ENCODE data around the gene GNG13.

DNA sequence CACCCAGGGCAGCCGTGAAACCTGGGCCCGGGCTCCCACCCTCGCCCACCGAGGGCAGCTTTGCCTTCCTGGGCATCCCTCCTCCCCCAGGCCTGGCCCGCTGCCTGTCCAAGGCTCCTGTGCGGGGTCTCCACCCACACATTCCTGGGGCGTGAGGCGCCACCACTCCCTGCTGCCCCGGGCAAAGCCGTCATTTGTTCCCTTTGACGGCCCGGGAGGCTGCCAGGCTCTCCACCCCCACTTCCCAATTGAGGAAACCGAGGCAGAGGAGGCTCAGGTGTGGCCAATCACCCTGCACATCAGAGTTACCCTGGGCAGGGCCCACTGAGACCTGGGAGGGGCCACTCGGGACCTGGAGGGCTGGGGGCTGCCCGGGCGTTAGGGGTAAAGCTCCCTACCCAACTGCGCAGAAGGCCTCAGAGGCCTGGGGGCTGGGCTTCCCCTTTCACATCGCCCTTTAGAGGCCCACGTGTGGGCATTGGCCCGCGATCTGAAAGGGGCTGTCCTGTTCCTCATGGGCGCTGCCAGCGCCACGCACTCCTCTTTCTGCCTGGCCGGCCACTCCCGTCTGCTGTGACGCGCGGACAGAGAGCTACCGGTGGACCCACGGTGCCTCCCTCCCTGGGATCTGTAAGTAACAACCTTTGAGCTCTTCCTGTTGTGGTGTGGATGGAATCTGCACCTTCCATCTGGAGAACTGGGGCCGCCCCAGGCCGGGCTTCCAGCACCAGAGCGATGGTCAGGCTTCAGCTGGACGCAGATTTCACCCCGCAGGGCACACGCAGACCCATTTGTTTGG is 39.8 kb downstream of the GNG13 start, which contains the start of gene MSLN:
- TF ChIP-seq POLR2A (IDR thresholded peaks at IDR 0.05) (no peak), EP300 (IDR thresholded peaks at IDR 0.05) (no peak)
- TF ChIP-seq, protein P1, sequence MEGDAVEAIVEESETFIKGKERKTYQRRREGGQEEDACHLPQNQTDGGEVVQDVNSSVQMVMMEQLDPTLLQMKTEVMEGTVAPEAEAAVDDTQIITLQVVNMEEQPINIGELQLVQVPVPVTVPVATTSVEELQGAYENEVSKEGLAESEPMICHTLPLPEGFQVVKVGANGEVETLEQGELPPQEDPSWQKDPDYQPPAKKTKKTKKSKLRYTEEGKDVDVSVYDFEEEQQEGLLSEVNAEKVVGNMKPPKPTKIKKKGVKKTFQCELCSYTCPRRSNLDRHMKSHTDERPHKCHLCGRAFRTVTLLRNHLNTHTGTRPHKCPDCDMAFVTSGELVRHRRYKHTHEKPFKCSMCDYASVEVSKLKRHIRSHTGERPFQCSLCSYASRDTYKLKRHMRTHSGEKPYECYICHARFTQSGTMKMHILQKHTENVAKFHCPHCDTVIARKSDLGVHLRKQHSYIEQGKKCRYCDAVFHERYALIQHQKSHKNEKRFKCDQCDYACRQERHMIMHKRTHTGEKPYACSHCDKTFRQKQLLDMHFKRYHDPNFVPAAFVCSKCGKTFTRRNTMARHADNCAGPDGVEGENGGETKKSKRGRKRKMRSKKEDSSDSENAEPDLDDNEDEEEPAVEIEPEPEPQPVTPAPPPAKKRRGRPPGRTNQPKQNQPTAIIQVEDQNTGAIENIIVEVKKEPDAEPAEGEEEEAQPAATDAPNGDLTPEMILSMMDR (IDR thresholded peaks at IDR 0.05), result no peak

All from ovary (tissue), 3 donors.